Measurements from ENCODE around the gene SERTAD4.
A peak's percentile ranks its signal among the peaks of the same experiment; 100 is the strongest.

Gene SERTAD4

DNA sequence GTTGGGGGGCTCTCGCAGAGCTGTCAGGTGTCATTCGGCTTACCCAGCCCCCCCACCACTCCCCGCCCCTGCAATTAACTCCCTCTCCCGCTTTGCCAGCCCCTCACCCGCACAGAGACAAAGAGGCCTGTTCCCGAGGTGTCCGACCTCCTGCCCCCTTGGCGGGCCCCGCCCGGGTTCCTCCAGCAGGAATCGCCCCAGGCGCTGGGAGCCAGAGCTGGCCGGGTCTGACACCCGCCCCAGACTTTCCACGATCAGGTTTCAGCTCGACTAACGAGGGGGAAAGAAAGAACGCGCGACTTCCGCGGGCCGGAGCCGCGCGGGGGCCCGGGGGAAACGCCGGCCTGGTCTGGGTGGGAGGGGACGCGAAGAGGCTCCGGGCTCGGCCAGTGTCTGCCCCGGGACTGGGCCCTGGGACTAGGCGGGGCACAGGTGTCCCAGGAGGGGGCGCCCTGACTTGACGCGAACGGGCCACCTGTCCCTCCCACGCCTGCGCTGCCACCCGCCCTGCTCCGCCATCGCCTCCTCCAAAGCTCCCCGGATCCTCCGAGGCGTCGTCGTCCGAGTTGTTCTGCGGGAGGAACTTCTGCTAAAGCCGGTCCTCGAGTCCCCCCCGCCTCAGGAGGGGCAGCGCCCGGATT, 59.8 kb downstream of the SERTAD4 start:
- Mint-ChIP-seq H3K4me1 (ENCODE audit: low read depth) (no peaks in the 10 kb centered on the region), H3K27me3 (ENCODE audit: low read depth) (peaks cover 41% of the 10 kb centered on the region), H3K27ac (no peak overlapping the region), H3K9me3 (no peaks in the 10 kb centered on the region), H3K4me3 (no peak overlapping the region), H3K36me3 (ENCODE audit: low read depth) (no peaks in the 10 kb centered on the region)
- peak; percentile 18 for DNase-seq (ENCODE audit: low spot score)

- peaks cover 37% of the 10 kb centered on the region for H3K27me3 Mint-ChIP-seq (ENCODE audit: low read depth)
- no peaks in the 10 kb centered on the region for H3K4me1 Mint-ChIP-seq (ENCODE audit: low read depth)
- H3K36me3 Mint-ChIP-seq (ENCODE audit: low read depth): no peaks in the 10 kb centered on the region
- no peak for DNase-seq (ENCODE audit: low spot score)
- H3K9me3 Mint-ChIP-seq: no peaks in the 10 kb centered on the region
- no peak overlapping the region for H3K27ac Mint-ChIP-seq
- no peak overlapping the region for H3K4me3 Mint-ChIP-seq
These were observed 60.6 kb downstream of the SERTAD4 start for GRCh38 chr1:210293171-210293607.

DNA sequence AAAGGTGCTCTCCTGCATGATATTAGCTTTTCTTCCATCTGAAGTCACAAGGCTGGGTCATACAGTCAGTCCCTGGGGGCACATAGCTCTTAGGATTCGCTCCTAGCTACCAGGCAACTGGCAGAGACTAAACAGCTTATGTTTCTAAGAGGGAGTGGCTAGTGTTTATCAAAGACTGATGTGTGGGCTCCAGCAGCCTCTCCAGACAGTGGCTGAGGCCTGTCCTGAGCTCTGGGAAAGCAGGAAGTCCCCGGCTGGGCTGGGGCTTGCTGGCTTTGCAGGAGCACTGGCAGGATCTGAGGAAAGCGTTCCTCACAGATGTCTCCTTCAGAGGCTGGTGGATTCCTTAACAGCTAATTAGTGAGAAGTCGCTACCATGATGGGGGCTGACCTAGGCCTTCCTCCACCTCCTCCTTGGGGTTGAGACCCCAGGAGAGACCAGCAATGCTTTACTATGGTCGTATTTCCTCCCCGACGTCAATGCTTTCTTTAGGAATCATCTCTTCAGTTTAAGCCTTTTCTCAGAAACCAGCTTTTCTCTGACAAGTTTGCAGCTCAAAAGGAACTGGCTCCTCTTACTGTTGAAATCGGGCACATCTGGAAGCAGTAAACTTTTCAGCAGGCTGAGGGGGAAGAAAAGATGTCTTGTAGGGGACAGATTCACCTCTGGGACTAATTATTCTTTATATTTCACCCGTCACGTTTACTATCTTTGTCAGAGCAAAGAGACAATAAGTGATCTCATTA, 62.6 kb downstream of the SERTAD4 start:
- Mint-ChIP-seq H3K27me3 (ENCODE audit: low read depth) (peaks cover 37% of the 10 kb centered on the region), H3K36me3 (ENCODE audit: low read depth) (no peaks in the 10 kb centered on the region), H3K9me3 (no peaks in the 10 kb centered on the region), H3K4me1 (ENCODE audit: low read depth) (no peaks in the 10 kb centered on the region), H3K4me3 (no peak overlapping the region), H3K27ac (no peak overlapping the region)
- DNase-seq (ENCODE audit: low spot score): no peak

All from T-helper 2 cell treated with Interferon-gamma antibody and Interleukin-4, amounts not matched to agents 5 μg/mL and 100 μg/mL, for 36 hours (primary cell).